C4-2B (cell line): ENCODE results near the gene COA5.

Source experiments
- CTCF ChIP-seq: fragments of 450-650 bp; conservative IDR thresholded peaks from 2 replicates; pipeline ENCODE4 v1.5.1; 2017; ENCODE audit warnings: mild to moderate bottlenecking
- ZFX ChIP-seq: fragments of 450-650 bp; IDR thresholded peaks from 2 replicates; pipeline ENCODE4 v1.6.1; 2017

GRCh38 chr2:98571796-98572195 lies 36.5 kb downstream of the COA5 start:
- TF ChIP-seq CTCF, result no peak
- TF ChIP-seq ZFX, result no peak
